Measurements from ENCODE around the gene DRC1.

DNA sequence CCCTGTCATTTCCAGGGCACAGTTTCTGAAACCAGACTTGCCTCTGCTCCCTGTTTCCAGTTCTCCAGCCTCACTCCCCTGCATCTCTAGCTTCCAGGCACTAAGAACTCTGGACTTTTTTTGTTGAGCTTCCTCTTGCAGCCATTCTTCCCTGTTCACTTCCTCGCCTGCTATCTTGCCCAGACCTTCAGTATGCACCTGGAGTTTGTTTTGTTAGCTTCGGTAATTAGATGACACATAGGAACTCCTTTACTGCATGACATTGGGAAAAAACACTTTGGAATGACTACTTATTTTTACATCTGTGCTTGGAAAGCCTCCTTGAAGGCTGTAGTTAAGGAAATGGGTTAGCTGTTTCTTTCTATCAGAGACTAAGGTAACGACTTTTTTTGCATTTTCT lies 41.0 kb downstream of the DRC1 start:
- no peak for TF ChIP-seq CTCF (IDR thresholded peaks at IDR 0.05)
- TF ChIP-seq POLR2A (IDR thresholded peaks at IDR 0.05) = no peak

Measured in lower leg skin (tissue), 3 donors.